Glutamatergic neuron (in vitro differentiated cells): ENCODE results near the gene PIM1. TPM values are rescaled to one million over a fixed set of nuclear protein-coding genes. Genes with fewer than 3 reads are reported as not detected.

ENCODE experiments used
- DNase-seq: peaks from one replicate; pipeline ENCODE4 v3.0.0; 2022
- H3K27ac Mint-ChIP-seq: one replicate; pipeline ENCODE4 v1.8.0; 2020; ENCODE audit warnings: mild to moderate bottlenecking, mixed read lengths, inconsistent platforms; ENCODE audit not compliant: unreplicated experiment
- H3K27me3 Mint-ChIP-seq: one replicate; pipeline ENCODE4 v1.8.0; 2020; ENCODE audit warnings: mild to moderate bottlenecking, moderate library complexity, mixed read lengths, inconsistent platforms; ENCODE audit not compliant: unreplicated experiment
- H3K36me3 Mint-ChIP-seq: one replicate; pipeline ENCODE4 v1.8.0; 2020; ENCODE audit warnings: mild to moderate bottlenecking, mixed read lengths, inconsistent platforms; ENCODE audit not compliant: unreplicated experiment
- H3K4me1 Mint-ChIP-seq: one replicate; pipeline ENCODE4 v1.8.0; 2020; ENCODE audit warnings: mild to moderate bottlenecking, low read depth, mixed read lengths, inconsistent platforms; ENCODE audit not compliant: unreplicated experiment
- H3K4me3 Mint-ChIP-seq: one replicate; pipeline ENCODE4 v1.8.0; 2020; ENCODE audit warnings: mild to moderate bottlenecking, mixed read lengths, inconsistent platforms; ENCODE audit not compliant: unreplicated experiment
- H3K9me3 Mint-ChIP-seq: one replicate; pipeline ENCODE4 v1.8.0; 2020; ENCODE audit warnings: mild to moderate bottlenecking, moderate library complexity, mixed read lengths, inconsistent platforms; ENCODE audit not compliant: unreplicated experiment
- CTCF ChIP-seq: fragments of 200-600 bp; sonication (generic); IDR thresholded peaks from one replicate; pipeline ENCODE4 v1.5.0; 2021; ENCODE audit not compliant: partially characterized antibody, unreplicated experiment
- total RNA-seq: library from RNA; stranded (reverse); fragmentation: NEBNext Ultra II Directional; extraction: Animal tissue kit (Norgen Biotek cat#: 25700); gene quantifications from one replicate; pipeline ENCODE4 v1.2.1, GENCODE V29; 2021; ENCODE audit not compliant: unreplicated experiment

PIM1 gene
- total RNA-seq, 1 donor from 2014 or later = 22.7 TPM

- Mint-ChIP-seq H3K4me3 (peak overlapping the region; percentile 96), H3K27ac (peak overlapping the region; percentile 3), H3K9me3 (peaks cover 10% of the 10 kb centered on the region), H3K36me3 (no peaks in the 10 kb centered on the region), H3K4me1 (peaks cover 8% of the 10 kb centered on the region), H3K27me3 (peaks cover 10% of the 10 kb centered on the region)
- peak; percentile 81 for DNase-seq
- TF ChIP-seq CTCF = peak; percentile 96
Observed at GRCh38 chr6:37171970-37172812, 2.2 kb downstream of the PIM1 start.

- H3K36me3 Mint-ChIP-seq = no peaks in the 10 kb centered on the region
- H3K9me3 Mint-ChIP-seq = peaks cover 10% of the 10 kb centered on the region
- peaks cover 10% of the 10 kb centered on the region for H3K27me3 Mint-ChIP-seq
- H3K4me3 Mint-ChIP-seq = no peak overlapping the region
- no peak for TF ChIP-seq CTCF
- no peak overlapping the region for H3K27ac Mint-ChIP-seq
- DNase-seq = no peak
- H3K4me1 Mint-ChIP-seq = peaks cover 6% of the 10 kb centered on the region
Observed at GRCh38 chr6:37172912-37173492, 3.0 kb downstream of the PIM1 start.

GRCh38 chr6:37173493-37174195 lies 3.7 kb downstream of the PIM1 start:
- H3K9me3 Mint-ChIP-seq = peaks cover 10% of the 10 kb centered on the region
- no peak for DNase-seq
- no peak overlapping the region for H3K27ac Mint-ChIP-seq
- no peaks in the 10 kb centered on the region for H3K4me1 Mint-ChIP-seq
- no peaks in the 10 kb centered on the region for H3K36me3 Mint-ChIP-seq
- H3K27me3 Mint-ChIP-seq = peaks cover 10% of the 10 kb centered on the region
- no peak for TF ChIP-seq CTCF
- H3K4me3 Mint-ChIP-seq = no peak overlapping the region

GRCh38 chr6:37174196-37174514 lies 4.2 kb downstream of the PIM1 start:
- Mint-ChIP-seq H3K27me3 (peaks cover 8% of the 10 kb centered on the region), H3K9me3 (peaks cover 7% of the 10 kb centered on the region), H3K4me3 (no peak overlapping the region), H3K27ac (no peak overlapping the region), H3K36me3 (no peaks in the 10 kb centered on the region), H3K4me1 (no peaks in the 10 kb centered on the region)
- DNase-seq = no peak
- TF ChIP-seq CTCF = no peak
